Kidney (tissue), 14 donors: Measurements from ENCODE around the gene TLCD4. TPM values are rescaled to one million over a fixed set of nuclear protein-coding genes. Genes with fewer than 3 reads are reported as not detected.

ENCODE experiments used
- DNase-seq, 5 donors: peaks; one replicate each; pipeline ENCODE4 v3.0.0-alpha.2; 2013 to 2020
- FAIRE-seq: peaks from 2 replicates; lab custom pipeline; 2012; peaks lifted over from hg19 to GRCh38; lab: Jason Lieb, UNC
- H3K27ac ChIP-seq, 2 donors: one replicate each; pipeline ENCODE4 v1.7.0; 2013; ENCODE audit warnings: low read depth in 2 of 2, low read length in 2 of 2, inconsistent platforms in 1 of 2
- H3K27me3 ChIP-seq: one replicate; pipeline ENCODE4 v1.7.1; 2013; ENCODE audit warnings: low read length, inconsistent platforms; ENCODE audit not compliant: control insufficient read depth, insufficient read depth
- H3K36me3 ChIP-seq, 3 donors: one replicate each; pipeline versions ENCODE4 v1.7.0 to v1.7.1; 2013; ENCODE audit warnings: low read length in 3 of 3, control low read depth in 1 of 3, inconsistent platforms in 1 of 3; ENCODE audit not compliant: insufficient read depth in 3 of 3, control insufficient read depth in 2 of 3
- H3K4me1 ChIP-seq, 3 donors: one replicate each; pipeline versions ENCODE4 v1.7.0 to v1.7.1; 2013; ENCODE audit warnings: low read length in 3 of 3, inconsistent platforms in 1 of 3, low read depth in 1 of 3; ENCODE audit not compliant: control insufficient read depth in 2 of 3, insufficient read depth in 2 of 3
- H3K4me3 ChIP-seq, 3 donors: one replicate each; pipeline versions ENCODE4 v1.7.0 to v1.8.1; 2013; ENCODE audit warnings: low read length in 3 of 3, control low read depth in 1 of 3, inconsistent platforms in 1 of 3
- H3K9ac ChIP-seq, 3 donors: one replicate each; pipeline versions ENCODE4 v1.7.0 to v1.7.1; 2013; ENCODE audit warnings: low read length in 3 of 3, control low read depth in 1 of 3, inconsistent platforms in 1 of 3
- H3K9me3 ChIP-seq, 3 donors: one replicate each; pipeline versions ENCODE4 v1.7.0 to v1.7.1; 2013; ENCODE audit warnings: low read length in 3 of 3, control low read depth in 1 of 3, inconsistent platforms in 1 of 3; ENCODE audit not compliant: control insufficient read depth in 2 of 3, insufficient read depth in 1 of 3
- intact Hi-C: fragments of 100-400 bp; cut with DNase I; formaldehyde crosslinking; loops from one replicate; pipeline ENCODE4 v1.11.1; 2022
- polyA plus RNA-seq: library from polyadenylated mRNA; stranded (reverse); fragments of 350-450 nt; fragmentation: Illumina TruSeq; extraction: RNeasy Lipid Tissue Mini Kit (QIAGEN cat#74804); gene quantifications from one replicate; pipeline ENCODE4 v1.2.3, GENCODE V29; 2014; ENCODE audit warnings: low read depth, low replicate concordance; ENCODE audit not compliant: insufficient read depth
- total RNA-seq: library from RNA; stranded (reverse); fragmentation: NEBNext Ultra II Directional; extraction: Animal tissue kit (Norgen Biotek cat#: 25700); gene quantifications from one replicate; pipeline ENCODE4 v1.2.1, GENCODE V29; 2021
- TF ChIP-seq, protein P1 (sequence below): IDR thresholded peaks from 3 replicates; pipeline ENCODE4 v1.5.1; 2012; ENCODE audit warnings: mild to moderate bottlenecking, moderate library complexity, borderline replicate concordance; ENCODE audit not compliant: insufficient read depth; ENCODE audit errors: extremely low read depth
- donor health status: control.
- donor health status: control.
- donor health status: control.
- donor health status: control.
- donor health status: control.
- donor health status: DM: yes; HTN: yes; CAD: no.
- donor health status: Normal renal cell carcinoma (clear cell type).

The TLCD4 gene
- total and polyA plus RNA-seq, 2 donors from 2014 or later, result 2.4 to 7.1 TPM

DNA sequence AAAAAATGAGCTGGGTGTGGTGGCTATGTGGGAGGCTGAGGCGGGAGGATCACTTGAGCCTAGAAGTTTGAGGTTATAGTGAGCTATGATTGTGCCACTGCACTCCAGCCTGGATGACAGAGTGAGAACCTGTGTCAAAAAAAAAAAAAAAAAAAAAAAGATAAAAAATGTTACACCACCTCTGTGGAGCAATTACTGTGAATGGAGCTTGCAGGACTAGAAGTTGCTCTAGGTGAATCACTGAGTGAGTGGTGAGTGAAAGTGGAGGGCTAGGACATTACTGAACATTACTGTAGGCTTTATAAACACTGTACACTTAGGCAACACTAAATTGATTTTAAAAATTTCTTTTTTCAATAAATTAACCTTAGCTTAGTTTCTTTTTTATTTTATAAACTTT is 21.9 kb downstream of the TLCD4 start:
- Histone ChIP-seq H3K4me3 (no peak overlapping the region), H3K9me3 (no peaks in the 10 kb centered on the region), H3K27ac (no peak overlapping the region), H3K27me3 (no peaks in the 10 kb centered on the region), H3K4me1 (no peaks in the 10 kb centered on the region), H3K36me3 (no peaks in the 10 kb centered on the region), H3K9ac (no peak overlapping the region)
- no peak for FAIRE-seq
- TF ChIP-seq, protein P1, sequence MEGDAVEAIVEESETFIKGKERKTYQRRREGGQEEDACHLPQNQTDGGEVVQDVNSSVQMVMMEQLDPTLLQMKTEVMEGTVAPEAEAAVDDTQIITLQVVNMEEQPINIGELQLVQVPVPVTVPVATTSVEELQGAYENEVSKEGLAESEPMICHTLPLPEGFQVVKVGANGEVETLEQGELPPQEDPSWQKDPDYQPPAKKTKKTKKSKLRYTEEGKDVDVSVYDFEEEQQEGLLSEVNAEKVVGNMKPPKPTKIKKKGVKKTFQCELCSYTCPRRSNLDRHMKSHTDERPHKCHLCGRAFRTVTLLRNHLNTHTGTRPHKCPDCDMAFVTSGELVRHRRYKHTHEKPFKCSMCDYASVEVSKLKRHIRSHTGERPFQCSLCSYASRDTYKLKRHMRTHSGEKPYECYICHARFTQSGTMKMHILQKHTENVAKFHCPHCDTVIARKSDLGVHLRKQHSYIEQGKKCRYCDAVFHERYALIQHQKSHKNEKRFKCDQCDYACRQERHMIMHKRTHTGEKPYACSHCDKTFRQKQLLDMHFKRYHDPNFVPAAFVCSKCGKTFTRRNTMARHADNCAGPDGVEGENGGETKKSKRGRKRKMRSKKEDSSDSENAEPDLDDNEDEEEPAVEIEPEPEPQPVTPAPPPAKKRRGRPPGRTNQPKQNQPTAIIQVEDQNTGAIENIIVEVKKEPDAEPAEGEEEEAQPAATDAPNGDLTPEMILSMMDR, result no peak
- intact Hi-C loops, result no loop called here
- no peak for DNase-seq

DNA sequence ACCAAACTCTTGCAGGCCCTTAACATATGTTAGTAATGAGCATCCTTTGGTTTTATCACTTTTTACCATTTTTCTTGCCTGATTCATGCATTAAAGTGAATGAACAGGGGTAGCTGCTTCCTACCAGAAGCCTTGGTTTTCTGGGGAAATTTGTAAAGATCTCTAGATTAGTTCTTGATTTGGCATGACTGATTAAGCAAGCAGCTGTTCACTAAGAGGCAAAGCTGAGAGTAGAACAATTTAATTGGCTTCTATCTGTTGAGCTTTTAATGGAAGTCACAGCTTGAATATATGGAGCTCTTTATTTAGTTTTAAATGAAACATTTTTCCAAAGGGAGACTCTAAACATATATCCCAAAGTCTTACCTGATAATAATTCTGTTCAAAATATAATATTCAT is 23.6 kb downstream of the TLCD4 start:
- TF ChIP-seq, protein P1, result no peak
- H3K9ac ChIP-seq, result no peak overlapping the region
- FAIRE-seq (no peak), DNase-seq (no peak)
- no peaks in the 10 kb centered on the region for H3K36me3 ChIP-seq
- no peak overlapping the region for H3K4me3 ChIP-seq
- no peak overlapping the region for H3K27ac ChIP-seq
- H3K27me3 ChIP-seq, result no peaks in the 10 kb centered on the region
- no peaks in the 10 kb centered on the region for H3K9me3 ChIP-seq
- intact Hi-C loops, result no loop called here
- no peaks in the 10 kb centered on the region for H3K4me1 ChIP-seq

DNA sequence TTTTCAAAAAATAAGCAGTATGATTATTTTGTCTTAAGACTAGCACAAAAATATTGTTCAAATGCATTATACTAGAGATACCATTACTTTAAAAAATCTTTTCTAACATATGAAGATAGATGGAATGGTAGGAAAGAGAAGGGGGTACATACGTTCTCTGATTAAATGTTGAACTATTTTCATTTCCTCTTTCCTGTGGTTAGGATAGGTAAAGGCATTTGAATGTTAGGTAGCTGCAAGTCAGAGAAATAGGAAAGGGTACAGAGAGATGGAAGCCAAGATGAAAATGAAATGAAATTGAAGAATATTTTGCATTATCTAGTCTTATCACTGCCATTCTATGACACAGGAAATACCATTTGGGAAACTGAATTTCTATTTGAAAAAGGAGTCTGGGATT is 28.3 kb downstream of the TLCD4 start:
- TF ChIP-seq, protein P1, result no peak
- H3K4me3 ChIP-seq, result no peak overlapping the region
- intact Hi-C loops, result no loop called here
- H3K9ac ChIP-seq, result no peak overlapping the region
- no peaks in the 10 kb centered on the region for H3K9me3 ChIP-seq
- no peaks in the 10 kb centered on the region for H3K27me3 ChIP-seq
- FAIRE-seq (no peak), DNase-seq (no peak)
- H3K36me3 ChIP-seq, result no peaks in the 10 kb centered on the region
- H3K4me1 ChIP-seq, result no peaks in the 10 kb centered on the region
- no peak overlapping the region for H3K27ac ChIP-seq

DNA sequence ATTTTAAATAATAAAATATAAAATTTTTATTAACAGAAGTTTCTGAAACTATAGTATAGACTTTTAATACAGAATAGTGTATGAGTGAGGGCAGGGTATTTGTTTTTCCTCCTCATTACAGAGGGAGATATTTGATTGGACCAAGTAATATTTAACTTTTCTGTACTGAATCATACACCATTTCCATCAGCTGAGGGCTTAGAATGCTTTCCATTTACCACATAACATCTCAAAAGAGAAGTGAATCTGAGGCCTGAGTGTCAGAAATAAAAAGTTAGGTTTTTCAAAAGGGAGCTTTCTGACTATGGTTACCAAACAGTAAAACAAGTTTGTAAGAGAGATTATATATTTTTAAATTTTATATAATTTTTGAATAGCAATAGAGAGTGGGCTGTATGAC is 29.5 kb downstream of the TLCD4 start:
- intact Hi-C loops, result no loop called here
- Histone ChIP-seq H3K9me3 (no peaks in the 10 kb centered on the region), H3K9ac (no peak overlapping the region), H3K4me3 (no peak overlapping the region), H3K4me1 (no peaks in the 10 kb centered on the region), H3K27ac (no peak overlapping the region), H3K27me3 (no peaks in the 10 kb centered on the region), H3K36me3 (peaks cover 0 to 2% (median 0%) of the 10 kb centered on the region in 3 donors)
- DNase-seq (no peak), FAIRE-seq (no peak)
- TF ChIP-seq, protein P1, result no peak
